ENCODE results near the gene TUBGCP3.

Gene TUBGCP3

GRCh38 chr13:112475889-112476288 is 112.1 kb downstream of the TUBGCP3 start:
- DNase-seq (ENCODE audit: low read depth, low spot score): no peak
- in situ Hi-C loops (cut with HindIII; ENCODE audit: low sequenced_read_pairs): no loop called here
- TF ChIP-seq CTCF (IDR thresholded peaks at IDR 0.05; ENCODE audit: low read depth, low read length): no peak
- H3K4me3 ChIP-seq (ENCODE audit: low read depth, low read length): no peak overlapping the region

GRCh38 chr13:112474869-112475268 is 113.1 kb downstream of the TUBGCP3 start:
- no peak for TF ChIP-seq CTCF (IDR thresholded peaks at IDR 0.05; ENCODE audit: low read depth, low read length)
- DNase-seq (ENCODE audit: low read depth, low spot score): no peak
- H3K4me3 ChIP-seq (ENCODE audit: low read depth, low read length): no peak overlapping the region
- in situ Hi-C loops (cut with HindIII; ENCODE audit: low sequenced_read_pairs): no loop called here

GRCh38 chr13:112473818-112474217 is 114.1 kb downstream of the TUBGCP3 start:
- in situ Hi-C loops (cut with HindIII; ENCODE audit: low sequenced_read_pairs): no loop called here
- DNase-seq (ENCODE audit: low read depth, low spot score): no peak
- H3K4me3 ChIP-seq (ENCODE audit: low read depth, low read length): no peak overlapping the region
- TF ChIP-seq CTCF (IDR thresholded peaks at IDR 0.05; ENCODE audit: low read depth, low read length): no peak

- H3K4me3 ChIP-seq (ENCODE audit: low read depth, low read length): no peak overlapping the region
- DNase-seq (ENCODE audit: low read depth, low spot score): no peak
- TF ChIP-seq CTCF (IDR thresholded peaks at IDR 0.05; ENCODE audit: low read depth, low read length): no peak
- in situ Hi-C loops (cut with HindIII; ENCODE audit: low sequenced_read_pairs): no loop called here
These were observed 118.7 kb downstream of the TUBGCP3 start for GRCh38 chr13:112469071-112469745.

GRCh38 chr13:112468069-112468468 is 119.9 kb downstream of the TUBGCP3 start:
- in situ Hi-C loops (cut with HindIII; ENCODE audit: low sequenced_read_pairs): no loop called here
- no peak for TF ChIP-seq CTCF (IDR thresholded peaks at IDR 0.05; ENCODE audit: low read depth, low read length)

GRCh38 chr13:112467236-112467635 is 120.7 kb downstream of the TUBGCP3 start:
- TF ChIP-seq CTCF (IDR thresholded peaks at IDR 0.05; ENCODE audit: low read depth, low read length): no peak
- no peak overlapping the region for H3K4me3 ChIP-seq (ENCODE audit: low read depth, low read length)
- DNase-seq (ENCODE audit: low read depth, low spot score): no peak
- in situ Hi-C loops (cut with HindIII; ENCODE audit: low sequenced_read_pairs): no loop called here

More at GRCh38 chr13:112468069-112468468, 119.9 kb downstream of the TUBGCP3 start:
- no peak overlapping the region for H3K4me3 ChIP-seq (ENCODE audit: low read depth, low read length)
- no peak for DNase-seq (ENCODE audit: low read depth, low spot score)
